Keratinocyte (primary cell): Measurements from ENCODE around the gene ITGB3.

ENCODE experiments used
- EZH2 ChIP-seq: IDR thresholded peaks from one replicate; pipeline ENCODE4 v1.6.1; 2012; ENCODE audit warnings: inconsistent platforms, mild to moderate bottlenecking, low read length, moderate library complexity
- TF ChIP-seq, protein P1 (sequence below), 3 experiments: IDR thresholded peaks in 1 of 3; conservative IDR thresholded peaks in 1 of 3; optimal IDR thresholded peaks in 1 of 3; 2 replicates in 2 of 3; 3 replicates in 1 of 3; pipeline versions ENCODE3 to v1.5.1; 2011; ENCODE audit warnings: low read length in 3 of 3, mild to moderate bottlenecking in 3 of 3, moderate library complexity in 2 of 3, control low read depth in 1 of 3, inconsistent platforms in 1 of 3; ENCODE audit not compliant: insufficient read depth in 2 of 3; ENCODE audit errors: extremely low read depth in 1 of 3

DNA sequence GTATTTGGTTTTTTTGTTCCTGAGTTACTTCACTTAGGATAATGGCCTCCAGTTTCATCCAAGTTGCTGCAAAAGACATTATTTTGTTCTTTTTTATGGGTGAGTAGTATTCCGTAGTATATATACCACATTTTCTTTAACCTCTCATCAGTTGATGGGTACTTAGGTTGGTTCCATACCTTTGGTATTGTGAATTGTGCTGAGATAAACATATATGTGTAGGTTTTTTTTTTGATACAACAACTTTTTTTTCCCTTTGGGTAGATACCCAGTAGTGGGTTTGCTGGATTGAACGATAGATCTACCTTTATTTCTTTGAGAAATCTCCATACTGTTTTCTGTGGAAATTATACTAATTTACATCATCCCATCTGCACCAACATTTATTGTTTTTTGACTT, 76.9 kb downstream of the ITGB3 start:
- TF ChIP-seq, protein P1, sequence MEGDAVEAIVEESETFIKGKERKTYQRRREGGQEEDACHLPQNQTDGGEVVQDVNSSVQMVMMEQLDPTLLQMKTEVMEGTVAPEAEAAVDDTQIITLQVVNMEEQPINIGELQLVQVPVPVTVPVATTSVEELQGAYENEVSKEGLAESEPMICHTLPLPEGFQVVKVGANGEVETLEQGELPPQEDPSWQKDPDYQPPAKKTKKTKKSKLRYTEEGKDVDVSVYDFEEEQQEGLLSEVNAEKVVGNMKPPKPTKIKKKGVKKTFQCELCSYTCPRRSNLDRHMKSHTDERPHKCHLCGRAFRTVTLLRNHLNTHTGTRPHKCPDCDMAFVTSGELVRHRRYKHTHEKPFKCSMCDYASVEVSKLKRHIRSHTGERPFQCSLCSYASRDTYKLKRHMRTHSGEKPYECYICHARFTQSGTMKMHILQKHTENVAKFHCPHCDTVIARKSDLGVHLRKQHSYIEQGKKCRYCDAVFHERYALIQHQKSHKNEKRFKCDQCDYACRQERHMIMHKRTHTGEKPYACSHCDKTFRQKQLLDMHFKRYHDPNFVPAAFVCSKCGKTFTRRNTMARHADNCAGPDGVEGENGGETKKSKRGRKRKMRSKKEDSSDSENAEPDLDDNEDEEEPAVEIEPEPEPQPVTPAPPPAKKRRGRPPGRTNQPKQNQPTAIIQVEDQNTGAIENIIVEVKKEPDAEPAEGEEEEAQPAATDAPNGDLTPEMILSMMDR (optimal IDR thresholded peaks at IDR 0.05 in 1 of 3, IDR thresholded peaks at IDR 0.05 in 1 of 3, conservative IDR thresholded peaks at IDR 0.05 in 1 of 3; ENCODE audit: extremely low read depth in 1 of 3, insufficient read depth in 2 of 3, low read length in 3 of 3) = no peak
- no peak for TF ChIP-seq EZH2
